ENCODE data around the gene IP6K1. TPM values are rescaled to one million over a fixed set of nuclear protein-coding genes. Genes with fewer than 3 reads are reported as not detected.
A peak's percentile ranks its signal among the peaks of the same experiment; 100 is the strongest.

Gene IP6K1
- total and polyA plus RNA-seq, 2 donors from 2014 or later, result 21.7 to 49.6 TPM

GRCh38 chr3:49792371-49793150 is 6.2 kb upstream of the IP6K1 start:
- FAIRE-seq (no peak), DNase-seq (no peak)
- no peak overlapping the region for H3K4me3 ChIP-seq (ENCODE audit: low read length in 3 of 3)
- no peak overlapping the region for H3K9ac ChIP-seq (ENCODE audit: low read length in 3 of 3)
- H3K27me3 ChIP-seq (ENCODE audit: control insufficient read depth, insufficient read depth, low read length), result no peaks in the 10 kb centered on the region
- no peak for TF ChIP-seq CTCF (IDR thresholded peaks at IDR 0.05; ENCODE audit: borderline replicate concordance, extremely low read depth, insufficient read depth)
- H3K36me3 ChIP-seq (ENCODE audit: control insufficient read depth in 2 of 3, insufficient read depth in 3 of 3, low read length in 3 of 3), result no peaks in the 10 kb centered on the region
- no peaks in the 10 kb centered on the region for H3K9me3 ChIP-seq (ENCODE audit: control insufficient read depth in 2 of 3, insufficient read depth in 1 of 3, low read length in 3 of 3)
- H3K27ac ChIP-seq (ENCODE audit: low read depth in 2 of 2, low read length in 2 of 2), result no peak overlapping the region
- intact Hi-C loops (cut with DNase I), result no loop called here
- no peaks in the 10 kb centered on the region for H3K4me1 ChIP-seq (ENCODE audit: control insufficient read depth in 2 of 3, insufficient read depth in 2 of 3, low read depth in 1 of 3, low read length in 3 of 3)

- no peak for DNase-seq
- Histone ChIP-seq H3K4me1 (ENCODE audit: control insufficient read depth in 2 of 3, insufficient read depth in 2 of 3, low read depth in 1 of 3, low read length in 3 of 3) (peaks cover 0 to 6% (median 4%) of the 10 kb centered on the region in 3 donors), H3K27me3 (ENCODE audit: control insufficient read depth, insufficient read depth, low read length) (no peaks in the 10 kb centered on the region), H3K9ac (ENCODE audit: low read length in 3 of 3) (no peak overlapping the region), H3K9me3 (ENCODE audit: control insufficient read depth in 2 of 3, insufficient read depth in 1 of 3, low read length in 3 of 3) (no peaks in the 10 kb centered on the region), H3K4me3 (ENCODE audit: low read length in 3 of 3) (no peak overlapping the region), H3K36me3 (ENCODE audit: control insufficient read depth in 2 of 3, insufficient read depth in 3 of 3, low read length in 3 of 3) (no peaks in the 10 kb centered on the region), H3K27ac (ENCODE audit: low read depth in 2 of 2, low read length in 2 of 2) (no peak overlapping the region)
- no peak for FAIRE-seq
- no peak for TF ChIP-seq CTCF (IDR thresholded peaks at IDR 0.05; ENCODE audit: borderline replicate concordance, extremely low read depth, insufficient read depth)
- intact Hi-C loops (cut with DNase I), result no loop called here
Observed at GRCh38 chr3:49791571-49791970, 5.2 kb upstream of the IP6K1 start.

GRCh38 chr3:49790626-49791411 is 4.5 kb upstream of the IP6K1 start:
- Histone ChIP-seq H3K4me1 (ENCODE audit: control insufficient read depth in 2 of 3, insufficient read depth in 2 of 3, low read depth in 1 of 3, low read length in 3 of 3) (peaks cover 0 to 6% (median 4%) of the 10 kb centered on the region in 3 donors), H3K9me3 (ENCODE audit: control insufficient read depth in 2 of 3, insufficient read depth in 1 of 3, low read length in 3 of 3) (no peaks in the 10 kb centered on the region), H3K36me3 (ENCODE audit: control insufficient read depth in 2 of 3, insufficient read depth in 3 of 3, low read length in 3 of 3) (no peaks in the 10 kb centered on the region), H3K9ac (ENCODE audit: low read length in 3 of 3) (no peak overlapping the region), H3K4me3 (ENCODE audit: low read length in 3 of 3) (no peak overlapping the region), H3K27ac (ENCODE audit: low read depth in 2 of 2, low read length in 2 of 2) (no peak overlapping the region), H3K27me3 (ENCODE audit: control insufficient read depth, insufficient read depth, low read length) (no peaks in the 10 kb centered on the region)
- no peak for TF ChIP-seq CTCF (IDR thresholded peaks at IDR 0.05; ENCODE audit: borderline replicate concordance, extremely low read depth, insufficient read depth)
- peak in 2 of 5 donors; percentile 38 to 50 for DNase-seq
- intact Hi-C loops (cut with DNase I), result no loop called here
- no peak for FAIRE-seq

Measured in kidney (tissue), 14 donors.